Measurements from ENCODE around the gene ZNF385B.

Gene ZNF385B

GRCh38 chr2:179741317-179741716 lies 120.1 kb downstream of the ZNF385B start:
- H3K4me3 ChIP-seq (ENCODE audit: low read length) = no peak overlapping the region
- H3F3A ChIP-seq (ENCODE audit: insufficient read depth, low read length) = no peaks in the 10 kb centered on the region
- no peak overlapping the region for H3K4me2 ChIP-seq (ENCODE audit: low read depth, low read length)
- H3K9me2 ChIP-seq (replicated peaks; ENCODE audit: insufficient read depth, low read length) = no peaks in the 10 kb centered on the region
- no peaks in the 10 kb centered on the region for H3K9me3 ChIP-seq (replicated peaks; ENCODE audit: insufficient read depth, low read length)
- no peaks in the 10 kb centered on the region for H3K27me3 ChIP-seq (replicated peaks; ENCODE audit: insufficient read depth, low read length)
- H3K4me1 ChIP-seq (ENCODE audit: low read length) = no peaks in the 10 kb centered on the region
- H4K20me1 ChIP-seq (ENCODE audit: insufficient read depth, low read length) = no peaks in the 10 kb centered on the region
- DNase-seq = no peak
- H3K36me3 ChIP-seq (replicated peaks; ENCODE audit: insufficient read depth, low read length) = no peaks in the 10 kb centered on the region
- TF ChIP-seq EZH2phosphoT487 (IDR thresholded peaks at IDR 0.05; ENCODE audit: low read length) (no peak), CTCF (IDR thresholded peaks at IDR 0.05; ENCODE audit: low read length) (no peak), EZH2 (optimal IDR thresholded peaks at IDR 0.05; ENCODE audit: low read depth, low read length) (no peak)
- H3K27ac ChIP-seq (ENCODE audit: low read length) = no peak overlapping the region
- H3K9ac ChIP-seq (ENCODE audit: low read length) = no peak overlapping the region
- no peak overlapping the region for H2AFZ ChIP-seq (ENCODE audit: low read length)
- H3K79me2 ChIP-seq (ENCODE audit: low read length) = no peaks in the 10 kb centered on the region

GRCh38 chr2:179729966-179730365 lies 131.4 kb downstream of the ZNF385B start:
- Histone ChIP-seq H3K4me2 (ENCODE audit: low read depth, low read length) (no peak overlapping the region), H3K36me3 (replicated peaks; ENCODE audit: insufficient read depth, low read length) (no peaks in the 10 kb centered on the region), H3K9me3 (replicated peaks; ENCODE audit: insufficient read depth, low read length) (no peaks in the 10 kb centered on the region), H3F3A (ENCODE audit: insufficient read depth, low read length) (no peaks in the 10 kb centered on the region), H2AFZ (ENCODE audit: low read length) (no peak overlapping the region), H3K4me1 (ENCODE audit: low read length) (no peaks in the 10 kb centered on the region), H3K9me2 (replicated peaks; ENCODE audit: insufficient read depth, low read length) (no peaks in the 10 kb centered on the region), H3K27ac (ENCODE audit: low read length) (no peak overlapping the region), H3K4me3 (ENCODE audit: low read length) (no peak overlapping the region), H3K79me2 (ENCODE audit: low read length) (no peaks in the 10 kb centered on the region), H4K20me1 (ENCODE audit: insufficient read depth, low read length) (no peaks in the 10 kb centered on the region), H3K9ac (ENCODE audit: low read length) (no peak overlapping the region), H3K27me3 (replicated peaks; ENCODE audit: insufficient read depth, low read length) (no peaks in the 10 kb centered on the region)
- TF ChIP-seq CTCF (IDR thresholded peaks at IDR 0.05; ENCODE audit: low read length) (no peak), EZH2phosphoT487 (IDR thresholded peaks at IDR 0.05; ENCODE audit: low read length) (no peak), EZH2 (optimal IDR thresholded peaks at IDR 0.05; ENCODE audit: low read depth, low read length) (no peak)
- no peak for DNase-seq

GRCh38 chr2:179726461-179727180 lies 134.8 kb downstream of the ZNF385B start:
- Histone ChIP-seq H3K4me2 (ENCODE audit: low read depth, low read length) (no peak overlapping the region), H3F3A (ENCODE audit: insufficient read depth, low read length) (no peaks in the 10 kb centered on the region), H3K4me1 (ENCODE audit: low read length) (no peaks in the 10 kb centered on the region), H4K20me1 (ENCODE audit: insufficient read depth, low read length) (no peaks in the 10 kb centered on the region), H3K9ac (ENCODE audit: low read length) (no peak overlapping the region), H3K27ac (ENCODE audit: low read length) (no peak overlapping the region), H3K9me3 (replicated peaks; ENCODE audit: insufficient read depth, low read length) (no peaks in the 10 kb centered on the region), H3K4me3 (ENCODE audit: low read length) (no peak overlapping the region), H3K9me2 (replicated peaks; ENCODE audit: insufficient read depth, low read length) (no peaks in the 10 kb centered on the region), H3K79me2 (ENCODE audit: low read length) (no peaks in the 10 kb centered on the region), H3K36me3 (replicated peaks; ENCODE audit: insufficient read depth, low read length) (no peaks in the 10 kb centered on the region), H2AFZ (ENCODE audit: low read length) (no peak overlapping the region), H3K27me3 (replicated peaks; ENCODE audit: insufficient read depth, low read length) (no peaks in the 10 kb centered on the region)
- TF ChIP-seq EZH2 (optimal IDR thresholded peaks at IDR 0.05; ENCODE audit: low read depth, low read length) (no peak), CTCF (IDR thresholded peaks at IDR 0.05; ENCODE audit: low read length) (no peak), EZH2phosphoT487 (IDR thresholded peaks at IDR 0.05; ENCODE audit: low read length) (no peak)
- no peak for DNase-seq

Data from MM.1S (cell line).